Measurements from ENCODE around the gene ATOH8. TPM values are rescaled to one million over a fixed set of nuclear protein-coding genes. Genes with fewer than 3 reads are reported as not detected.

Gene ATOH8, protein sequence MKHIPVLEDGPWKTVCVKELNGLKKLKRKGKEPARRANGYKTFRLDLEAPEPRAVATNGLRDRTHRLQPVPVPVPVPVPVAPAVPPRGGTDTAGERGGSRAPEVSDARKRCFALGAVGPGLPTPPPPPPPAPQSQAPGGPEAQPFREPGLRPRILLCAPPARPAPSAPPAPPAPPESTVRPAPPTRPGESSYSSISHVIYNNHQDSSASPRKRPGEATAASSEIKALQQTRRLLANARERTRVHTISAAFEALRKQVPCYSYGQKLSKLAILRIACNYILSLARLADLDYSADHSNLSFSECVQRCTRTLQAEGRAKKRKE
- 98.9 and 107 TPM in 2 replicates for total RNA-seq (2014; rRNA removed; shearing (Covaris generic))

DNA sequence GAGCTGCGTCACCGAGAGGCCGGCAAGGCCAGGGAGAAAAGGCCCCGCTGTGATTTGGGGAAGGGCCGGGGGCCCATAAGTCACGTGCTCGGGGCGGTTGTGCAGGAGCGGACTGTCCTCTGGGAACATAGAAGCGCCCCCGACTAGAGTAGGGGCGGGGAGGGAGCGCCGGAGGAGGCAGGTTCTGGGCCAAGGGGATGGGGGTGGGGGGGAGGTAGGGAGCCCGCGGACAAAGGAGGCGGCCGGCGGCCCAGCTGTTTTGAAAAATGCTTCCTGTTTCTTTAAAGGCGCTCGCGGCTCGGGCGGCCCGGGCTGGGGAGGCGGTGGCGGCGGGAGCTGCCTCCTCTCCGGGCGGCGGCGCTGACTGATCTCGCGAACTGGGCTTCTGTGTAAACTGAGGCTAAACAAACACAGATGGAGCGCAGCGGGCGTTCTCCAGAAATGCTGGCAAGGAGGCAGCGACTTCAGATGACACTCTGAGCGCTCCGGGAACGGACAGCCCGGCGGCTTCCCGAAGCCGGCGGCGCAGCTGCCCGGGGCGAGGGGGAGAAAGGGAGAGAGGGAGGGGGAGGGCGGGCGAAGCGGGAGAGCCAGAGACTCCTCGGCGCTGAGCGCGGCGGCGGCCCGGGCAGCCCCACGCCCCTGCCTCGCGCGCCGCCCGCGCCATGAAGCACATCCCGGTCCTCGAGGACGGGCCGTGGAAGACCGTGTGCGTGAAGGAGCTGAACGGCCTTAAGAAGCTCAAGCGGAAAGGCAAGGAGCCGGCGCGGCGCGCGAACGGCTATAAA is at the start of gene ATOH8:
Gene ATOH8, plus strand, starts transcription at position 467 of the 788 bp plus-strand sequence. Its CDS starts 199 bp downstream, at position 666.
- peak; percentile 96 to 97 for DNase-seq
- Histone ChIP-seq H3K27me3 (no peaks in the 10 kb centered on the region), H3K9me3 (replicated peaks) (no peaks in the 10 kb centered on the region), H3K4me3 (peak within 1 kb of the TSS; percentile 88), H3K36me3 (peaks cover 30% of the 10 kb centered on the region), H3K4me1 (peaks cover 41% of the 10 kb centered on the region), H3K27ac (peak within 1 kb of the TSS; percentile 95)

DNA sequence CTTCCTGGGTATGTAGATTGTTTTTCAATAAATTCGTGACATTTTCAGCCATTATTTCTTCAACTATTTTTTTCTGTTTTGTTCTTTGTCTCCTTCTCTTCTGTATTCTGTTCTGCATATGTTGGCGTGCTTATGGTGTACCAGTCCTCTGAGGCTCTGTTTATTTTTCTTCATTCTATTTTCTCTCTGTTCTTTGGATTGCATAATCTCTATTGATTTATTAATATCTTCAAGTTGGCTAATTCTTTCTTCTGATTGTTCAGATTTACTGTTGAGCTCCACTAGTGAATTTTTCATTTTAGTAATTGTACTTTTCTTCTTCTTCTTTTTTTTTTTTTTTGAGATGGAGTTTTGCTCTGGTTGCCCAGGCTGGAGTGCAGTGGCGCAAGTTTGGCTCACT is 49.8 kb upstream of the ATOH8 start:
- Histone ChIP-seq H3K27ac (no peak overlapping the region), H3K27me3 (no peaks in the 10 kb centered on the region), H3K36me3 (no peaks in the 10 kb centered on the region), H3K4me1 (peaks cover 9% of the 10 kb centered on the region; the same call in 1 of the 2 replicates), H3K9me3 (replicated peaks) (no peaks in the 10 kb centered on the region), H3K4me3 (no peak overlapping the region)
- DNase-seq, result no peak

- DNase-seq, result no peak
- H3K4me1 ChIP-seq, result peaks cover 9% of the 10 kb centered on the region; the same call in 1 of the 2 replicates
- H3K27ac ChIP-seq, result no peak overlapping the region
- H3K4me3 ChIP-seq, result no peak overlapping the region
- H3K9me3 ChIP-seq (replicated peaks), result no peaks in the 10 kb centered on the region
- H3K36me3 ChIP-seq, result no peaks in the 10 kb centered on the region
- no peaks in the 10 kb centered on the region for H3K27me3 ChIP-seq
Observed at GRCh38 chr2:85704800-85705679, 48.8 kb upstream of the ATOH8 start.

GRCh38 chr2:85705680-85706039 is 48.1 kb upstream of the ATOH8 start:
- H3K27me3 ChIP-seq, result no peaks in the 10 kb centered on the region
- H3K36me3 ChIP-seq, result no peaks in the 10 kb centered on the region
- peaks cover 9% of the 10 kb centered on the region; the same call in 1 of the 2 replicates for H3K4me1 ChIP-seq
- H3K9me3 ChIP-seq (replicated peaks), result no peaks in the 10 kb centered on the region
- peak in 1 of 2 experiments; percentile 43 for DNase-seq
- H3K27ac ChIP-seq, result no peak overlapping the region
- no peak overlapping the region for H3K4me3 ChIP-seq

- H3K27ac ChIP-seq, result no peak overlapping the region
- H3K4me1 ChIP-seq, result peaks cover 9% of the 10 kb centered on the region; the same call in 1 of the 2 replicates
- H3K9me3 ChIP-seq (replicated peaks), result no peaks in the 10 kb centered on the region
- H3K27me3 ChIP-seq, result no peaks in the 10 kb centered on the region
- no peak overlapping the region for H3K4me3 ChIP-seq
- DNase-seq, result no peak
- no peaks in the 10 kb centered on the region for H3K36me3 ChIP-seq
Observed at GRCh38 chr2:85706063-85706462, 47.7 kb upstream of the ATOH8 start.

DNA sequence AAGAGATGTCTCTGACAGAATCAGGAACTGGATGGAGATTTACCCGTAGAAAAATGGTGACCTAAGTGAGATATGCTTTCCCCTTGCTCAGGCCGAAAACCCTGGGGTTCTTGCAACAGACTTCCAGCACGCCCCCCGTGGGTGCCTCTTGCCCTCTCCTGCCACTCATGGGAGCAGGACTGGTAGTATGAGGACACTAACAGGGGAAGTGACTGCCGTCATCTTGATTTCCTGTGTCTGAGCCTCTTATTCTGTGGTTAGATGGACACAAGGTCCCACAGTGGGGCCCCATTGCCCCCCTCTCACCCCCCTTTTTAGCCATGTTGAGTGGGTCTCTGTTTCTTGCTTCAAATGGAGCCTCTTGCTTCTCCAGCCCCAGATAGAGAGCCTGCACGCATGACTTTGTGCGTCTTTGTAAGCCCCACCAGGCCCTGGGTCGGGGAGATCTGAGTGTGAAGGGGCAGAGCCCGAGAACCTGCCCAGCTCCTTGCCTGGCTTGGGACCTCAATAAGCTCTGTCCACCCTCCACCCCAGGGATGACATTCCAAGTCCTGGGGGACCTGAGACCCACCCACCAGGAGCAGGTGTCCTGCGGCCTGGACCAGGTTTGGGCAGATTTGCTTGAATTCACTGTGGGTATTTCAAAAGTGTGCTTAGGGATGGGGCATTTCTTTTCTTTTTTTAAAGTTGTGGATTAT is 47.0 kb upstream of the ATOH8 start:
- no peak for DNase-seq
- H3K4me1 ChIP-seq, result peaks cover 9% of the 10 kb centered on the region; the same call in 1 of the 2 replicates
- no peak overlapping the region for H3K27ac ChIP-seq
- no peaks in the 10 kb centered on the region for H3K27me3 ChIP-seq
- H3K36me3 ChIP-seq, result no peaks in the 10 kb centered on the region
- H3K9me3 ChIP-seq (replicated peaks), result no peaks in the 10 kb centered on the region
- H3K4me3 ChIP-seq, result no peak overlapping the region

- H3K9me3 ChIP-seq (replicated peaks), result no peaks in the 10 kb centered on the region
- H3K4me1 ChIP-seq, result peaks cover 4% of the 10 kb centered on the region; the same call in 1 of the 2 replicates
- no peak overlapping the region for H3K4me3 ChIP-seq
- no peaks in the 10 kb centered on the region for H3K36me3 ChIP-seq
- peak; percentile 73 to 90 for DNase-seq
- no peak overlapping the region for H3K27ac ChIP-seq
- no peaks in the 10 kb centered on the region for H3K27me3 ChIP-seq
Observed at GRCh38 chr2:85707304-85707703, 46.5 kb upstream of the ATOH8 start.

DNA sequence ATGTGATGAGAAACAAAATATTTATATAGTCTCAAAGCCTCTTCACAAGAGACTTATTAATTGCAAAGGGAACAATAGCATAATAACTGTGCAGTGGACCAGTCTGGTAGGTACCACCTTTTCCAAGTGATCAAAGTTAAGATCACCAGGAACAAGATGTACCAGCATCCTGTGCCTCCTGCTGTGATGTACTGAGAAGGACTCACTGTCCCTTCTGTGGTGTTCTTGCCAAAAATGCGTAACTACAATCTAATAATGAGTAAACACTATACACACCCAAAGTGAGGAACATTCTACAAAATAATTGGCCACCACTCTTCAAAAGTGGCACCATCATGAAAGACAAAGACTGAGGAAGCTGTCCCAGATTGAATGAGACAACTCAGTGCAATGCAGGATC is 45.1 kb upstream of the ATOH8 start:
- no peak for DNase-seq
- no peak overlapping the region for H3K27ac ChIP-seq
- no peak overlapping the region for H3K4me3 ChIP-seq
- no peaks in the 10 kb centered on the region for H3K9me3 ChIP-seq (replicated peaks)
- H3K4me1 ChIP-seq, result peaks cover 4% of the 10 kb centered on the region; the same call in 1 of the 2 replicates
- no peaks in the 10 kb centered on the region for H3K27me3 ChIP-seq
- no peaks in the 10 kb centered on the region for H3K36me3 ChIP-seq

- no peaks in the 10 kb centered on the region for H3K36me3 ChIP-seq
- H3K4me1 ChIP-seq, result peaks cover 4% of the 10 kb centered on the region; the same call in 1 of the 2 replicates
- H3K4me3 ChIP-seq, result no peak overlapping the region
- H3K27me3 ChIP-seq, result no peaks in the 10 kb centered on the region
- no peak for DNase-seq
- no peak overlapping the region for H3K27ac ChIP-seq
- no peaks in the 10 kb centered on the region for H3K9me3 ChIP-seq (replicated peaks)
Observed at GRCh38 chr2:85709401-85709811, 44.4 kb upstream of the ATOH8 start.

GRCh38 chr2:85710687-85711577 is 42.9 kb upstream of the ATOH8 start:
- no peak for DNase-seq
- Histone ChIP-seq H3K4me3 (no peak overlapping the region), H3K4me1 (peaks cover under 1% of the 10 kb centered on the region; the same call in 1 of the 2 replicates), H3K36me3 (no peaks in the 10 kb centered on the region), H3K9me3 (replicated peaks) (no peaks in the 10 kb centered on the region), H3K27ac (no peak overlapping the region), H3K27me3 (no peaks in the 10 kb centered on the region)

- no peaks in the 10 kb centered on the region for H3K36me3 ChIP-seq
- no peaks in the 10 kb centered on the region; the same call in 1 of the 2 replicates for H3K4me1 ChIP-seq
- H3K27ac ChIP-seq, result no peak overlapping the region
- H3K4me3 ChIP-seq, result no peak overlapping the region
- no peak for DNase-seq
- H3K27me3 ChIP-seq, result no peaks in the 10 kb centered on the region
- H3K9me3 ChIP-seq (replicated peaks), result no peaks in the 10 kb centered on the region
Observed at GRCh38 chr2:85711578-85712060, 42.2 kb upstream of the ATOH8 start.

DNA sequence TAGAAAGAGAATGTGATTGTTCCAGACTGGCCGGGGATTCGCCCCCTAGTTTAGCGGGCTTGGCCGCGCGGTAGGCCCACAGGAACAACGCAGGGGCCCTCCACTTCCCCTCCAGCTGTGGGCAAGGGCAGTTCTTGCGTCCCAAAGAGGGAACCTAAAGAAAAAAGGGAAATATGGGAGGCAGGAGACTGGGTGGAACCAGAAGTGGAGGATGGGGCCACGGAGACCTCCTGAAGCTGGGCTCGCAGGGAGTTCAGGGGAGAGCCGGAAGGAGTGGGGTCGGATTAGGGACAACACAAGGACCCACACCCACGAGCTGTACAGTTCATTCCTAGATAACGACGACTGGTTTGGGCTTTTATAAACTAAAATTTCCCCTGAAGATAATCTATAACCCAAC is 41.5 kb upstream of the ATOH8 start:
- Histone ChIP-seq H3K36me3 (no peaks in the 10 kb centered on the region), H3K9me3 (replicated peaks) (no peaks in the 10 kb centered on the region), H3K4me3 (no peak overlapping the region), H3K4me1 (peaks cover 6% of the 10 kb centered on the region), H3K27ac (no peak overlapping the region), H3K27me3 (no peaks in the 10 kb centered on the region)
- DNase-seq, result no peak
